Measurements from ENCODE around the gene SDR39U1.

Gene SDR39U1

DNA sequence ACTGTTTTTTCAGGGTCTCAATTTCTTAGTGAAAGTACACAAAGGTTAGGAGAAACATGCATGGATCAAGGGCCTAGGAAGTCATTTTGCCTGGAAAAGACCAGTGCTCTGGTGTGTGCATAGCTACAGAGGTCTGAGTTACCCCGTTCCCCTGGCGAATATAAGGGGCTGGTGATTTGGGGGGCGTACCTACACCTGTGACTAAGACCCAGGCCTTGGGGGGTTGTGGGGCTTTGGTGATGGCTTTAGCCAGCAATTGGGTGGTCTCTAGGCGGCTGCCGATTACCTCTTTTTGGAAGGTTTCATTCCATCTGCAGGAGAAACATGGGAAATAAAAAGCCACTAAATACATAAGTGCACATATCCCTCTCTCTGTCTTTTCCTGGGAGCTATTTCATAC lies 1.1 kb downstream of the SDR39U1 start:
- no peak for DNase-seq

DNA sequence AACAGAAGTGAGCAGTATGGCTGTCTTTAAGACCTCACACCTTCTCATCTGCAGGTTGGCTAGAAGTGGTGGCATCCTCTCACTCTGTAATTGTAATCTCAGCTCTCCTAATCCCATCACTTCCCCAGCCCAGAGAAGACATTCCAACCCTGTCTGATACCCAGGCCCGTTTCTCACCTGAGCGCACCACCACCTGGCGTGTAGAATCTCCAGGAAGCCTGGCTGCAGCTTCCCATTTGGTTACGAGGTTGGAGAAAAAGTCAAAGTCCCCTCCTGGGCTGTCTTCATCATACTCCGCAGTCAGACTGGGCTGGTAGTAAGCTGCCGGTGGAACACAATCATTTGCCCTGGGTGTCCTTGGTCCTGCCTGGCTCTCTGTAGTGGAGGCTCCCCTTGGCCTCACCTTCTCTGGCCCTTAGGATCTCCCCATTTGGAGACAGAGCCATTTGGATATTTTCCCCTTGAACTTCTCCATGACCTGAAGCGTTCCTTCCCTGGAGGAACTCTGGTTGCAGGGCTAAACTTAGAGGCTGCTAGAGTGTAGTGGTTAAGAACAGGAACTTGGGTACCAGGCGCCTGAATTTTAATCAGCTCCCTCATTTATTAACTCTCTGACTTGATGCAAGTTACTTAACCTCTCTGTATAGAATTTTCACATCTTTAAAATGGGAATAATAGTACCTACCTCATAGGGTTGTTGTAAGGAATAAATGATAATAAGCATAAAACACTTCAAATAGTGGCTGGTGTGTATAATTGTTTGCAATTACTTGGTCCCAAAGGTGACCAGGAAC lies 1.8 kb downstream of the SDR39U1 start:
- DNase-seq = no peak

DNA sequence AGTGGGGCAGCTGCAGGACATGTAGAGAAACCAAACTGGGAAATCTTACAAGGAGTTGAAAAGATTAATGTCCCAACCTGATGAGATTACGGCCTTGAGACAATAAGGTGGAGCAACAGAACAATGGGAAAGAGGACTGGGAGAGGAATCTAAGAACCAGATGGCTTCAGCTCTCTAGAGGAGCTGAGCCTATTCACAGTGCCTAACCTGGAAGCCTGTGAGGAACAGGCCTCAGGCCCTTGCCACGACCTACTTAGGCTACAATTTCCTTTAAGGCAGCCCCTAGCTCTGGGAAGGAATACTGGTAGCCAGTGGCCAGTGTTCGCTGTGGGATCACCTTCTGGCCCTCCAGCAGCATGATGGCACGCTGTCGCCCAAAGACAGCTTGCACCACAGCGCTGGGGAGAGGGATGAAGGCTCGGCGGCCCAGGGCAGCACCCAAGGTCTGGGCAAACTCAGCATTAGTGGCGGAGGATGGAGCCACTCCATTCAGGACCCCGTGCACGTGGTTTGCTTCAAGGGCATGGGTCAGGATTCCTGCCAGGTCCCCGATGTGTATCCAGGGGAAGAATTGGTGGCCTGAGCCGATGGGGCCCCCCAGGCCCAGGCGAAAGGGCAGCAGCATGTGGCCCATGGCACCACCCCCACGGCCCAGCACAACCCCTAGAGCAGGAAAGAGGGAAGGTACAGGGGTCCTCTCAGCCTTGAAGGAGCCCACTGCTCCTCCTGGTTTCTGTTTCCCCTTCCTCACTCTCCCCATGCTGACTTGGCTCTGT lies 2.6 kb downstream of the SDR39U1 start:
- no peak for DNase-seq

DNA sequence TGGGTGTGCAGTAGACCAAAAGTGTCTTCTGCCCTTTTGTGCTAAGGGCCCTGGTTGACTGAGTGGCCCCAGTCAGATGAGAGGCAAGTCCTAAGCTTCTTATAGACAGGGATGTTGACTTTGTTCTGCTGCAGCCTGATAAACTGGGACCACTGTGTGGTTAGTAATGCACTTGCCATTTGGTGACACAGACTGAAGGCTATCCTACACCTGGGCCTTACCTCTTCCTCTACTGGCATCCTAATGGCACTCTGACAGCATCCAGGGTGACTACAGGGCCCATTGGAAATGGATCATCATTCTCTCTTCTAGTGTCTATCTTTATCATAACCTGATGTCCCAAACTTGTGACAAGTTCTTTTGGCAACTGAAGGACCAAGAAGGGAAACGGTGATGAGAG lies 3.3 kb downstream of the SDR39U1 start:
- no peak for DNase-seq

DNA sequence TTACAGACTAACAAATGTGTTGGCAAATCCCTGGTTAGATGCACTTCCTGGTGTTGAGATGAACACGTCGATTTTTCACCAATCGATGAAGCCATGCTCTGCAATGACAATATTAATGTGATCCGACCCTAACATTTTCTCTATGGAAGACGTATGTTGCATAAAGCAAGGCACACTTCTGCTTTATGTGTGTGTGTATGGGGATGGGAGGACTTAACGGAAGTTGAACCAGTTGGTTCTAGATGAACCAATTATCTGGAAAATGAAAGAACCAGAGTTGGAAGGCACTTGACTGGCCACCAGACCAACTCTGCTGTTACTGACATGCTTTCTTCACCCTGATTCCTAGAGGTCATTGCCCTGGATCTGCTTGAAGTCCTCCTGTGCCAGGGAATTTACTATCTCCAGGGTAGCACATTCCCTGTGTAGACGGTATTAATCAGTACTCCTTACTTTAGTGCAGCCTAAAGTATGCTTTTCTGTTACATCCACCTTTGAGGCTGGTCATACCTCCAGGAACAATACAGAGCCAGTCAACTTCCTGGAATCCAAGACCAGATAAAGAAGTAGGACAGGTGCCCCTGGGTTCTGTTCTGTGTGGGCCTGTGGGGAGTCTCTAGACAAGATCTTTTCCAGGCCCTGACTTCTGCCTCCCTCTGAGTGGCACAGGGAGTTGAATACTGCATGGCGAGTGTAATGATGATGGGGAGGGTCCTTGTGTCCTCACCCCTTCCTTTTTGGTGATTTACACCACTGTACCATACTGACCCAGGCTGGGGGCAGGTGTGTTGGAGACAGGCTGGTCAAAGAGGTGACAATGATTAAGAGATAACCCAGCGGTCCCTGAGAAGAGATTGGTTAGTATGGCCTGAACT lies 4.1 kb downstream of the SDR39U1 start:
- DNase-seq = no peak

DNA sequence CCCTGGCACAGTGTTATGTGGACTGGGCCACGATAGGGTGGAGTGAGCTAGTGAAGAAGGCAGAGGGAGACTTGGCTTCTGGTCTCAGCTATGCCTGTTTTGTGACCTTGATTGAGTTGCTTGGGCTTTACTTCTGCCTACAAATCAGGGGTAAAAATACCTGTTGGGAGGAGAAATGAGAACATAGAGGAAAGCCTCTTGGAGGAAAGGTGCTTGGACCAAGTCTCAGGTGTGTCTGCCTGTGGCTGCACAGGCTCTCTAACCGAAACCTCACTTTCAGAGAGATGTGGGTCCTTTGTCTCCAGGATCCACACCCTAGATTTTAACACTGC lies 4.9 kb downstream of the SDR39U1 start:
- DNase-seq = no peak

DNA sequence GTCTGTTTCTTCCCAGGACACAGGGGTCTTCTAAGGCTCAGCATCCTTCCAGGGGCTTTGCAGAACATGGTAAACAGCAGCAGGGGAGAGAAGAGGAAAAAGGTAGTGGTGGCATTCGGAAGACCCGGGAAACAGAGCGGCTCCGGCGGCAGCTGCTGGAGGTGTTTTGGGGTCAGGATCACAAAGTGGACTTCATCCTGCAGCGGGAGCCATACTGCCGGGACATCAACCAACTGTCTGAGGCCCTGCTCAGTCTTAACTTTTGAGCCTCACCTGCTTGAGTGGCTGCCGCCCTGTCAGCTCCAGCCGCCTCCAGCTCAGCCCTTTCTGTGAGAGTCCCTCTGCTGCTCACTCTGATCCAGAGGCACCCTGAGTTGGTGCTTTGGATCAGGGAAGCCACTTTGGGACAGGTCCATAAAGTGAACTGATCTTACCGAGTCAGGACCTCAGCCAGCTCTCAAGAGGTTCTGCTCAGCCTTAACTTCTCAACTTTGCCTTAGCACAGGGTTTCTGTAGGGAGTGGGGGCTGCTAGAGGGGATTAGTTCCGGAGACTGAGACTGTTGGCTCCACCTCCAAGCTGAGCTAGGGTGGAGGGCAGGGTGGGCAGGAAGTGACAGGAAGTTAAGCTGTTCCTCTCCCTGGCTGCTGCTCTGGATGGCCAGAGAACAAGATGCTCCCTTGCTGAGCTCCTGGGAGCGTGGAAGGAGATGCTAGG lies 5.4 kb downstream of the SDR39U1 start:
- no peak for DNase-seq

DNA sequence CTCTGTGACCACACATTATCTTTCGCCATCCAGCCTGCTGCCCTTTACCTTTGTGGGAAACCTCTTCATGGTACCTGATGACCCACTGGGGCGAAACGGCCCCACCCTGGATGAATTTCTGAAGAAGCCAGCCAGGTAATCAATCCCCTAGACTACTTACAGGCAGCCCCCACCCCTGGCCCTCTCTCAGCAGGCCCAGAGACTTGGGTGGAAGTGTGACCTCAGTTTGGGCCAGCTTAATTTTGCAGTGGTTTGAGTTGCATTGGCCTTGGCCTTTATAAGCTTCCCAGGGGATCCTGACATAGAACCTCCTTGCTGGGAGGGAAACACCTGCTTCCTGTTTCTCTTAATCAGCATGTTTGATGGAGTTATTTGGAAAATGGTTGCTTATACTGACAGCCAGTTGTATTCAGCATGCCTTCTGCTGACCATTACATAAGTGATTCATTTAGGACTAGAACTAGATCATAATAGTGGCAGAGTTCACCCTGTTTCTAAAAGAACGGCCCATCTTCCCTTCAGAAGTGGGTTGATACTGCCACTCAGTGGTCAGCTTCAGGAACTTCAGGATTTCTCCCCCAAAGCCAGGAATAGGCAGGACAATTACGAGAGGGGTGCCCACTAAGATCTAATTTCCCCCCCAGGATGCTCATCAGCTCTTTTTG lies 6.1 kb downstream of the SDR39U1 start:
- DNase-seq = peak; percentile 58

DNA sequence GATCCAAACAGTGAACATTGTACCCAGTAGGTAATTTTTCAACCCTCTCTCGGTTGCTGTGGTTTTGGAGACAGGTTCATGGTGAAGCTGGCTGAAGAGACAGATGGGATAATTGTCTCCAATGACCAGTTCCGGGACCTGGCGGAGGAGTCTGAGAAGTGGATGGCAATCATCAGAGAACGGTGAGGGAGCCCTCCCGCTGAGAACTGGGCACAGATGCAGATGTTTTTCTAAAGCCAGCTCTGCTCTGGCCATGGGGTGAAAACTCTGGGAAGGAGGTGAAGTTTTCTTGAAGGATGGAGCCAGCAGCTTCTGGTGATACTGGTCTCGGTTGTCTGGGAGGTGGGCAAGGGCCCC lies 6.6 kb downstream of the SDR39U1 start:
- no peak for DNase-seq

DNA sequence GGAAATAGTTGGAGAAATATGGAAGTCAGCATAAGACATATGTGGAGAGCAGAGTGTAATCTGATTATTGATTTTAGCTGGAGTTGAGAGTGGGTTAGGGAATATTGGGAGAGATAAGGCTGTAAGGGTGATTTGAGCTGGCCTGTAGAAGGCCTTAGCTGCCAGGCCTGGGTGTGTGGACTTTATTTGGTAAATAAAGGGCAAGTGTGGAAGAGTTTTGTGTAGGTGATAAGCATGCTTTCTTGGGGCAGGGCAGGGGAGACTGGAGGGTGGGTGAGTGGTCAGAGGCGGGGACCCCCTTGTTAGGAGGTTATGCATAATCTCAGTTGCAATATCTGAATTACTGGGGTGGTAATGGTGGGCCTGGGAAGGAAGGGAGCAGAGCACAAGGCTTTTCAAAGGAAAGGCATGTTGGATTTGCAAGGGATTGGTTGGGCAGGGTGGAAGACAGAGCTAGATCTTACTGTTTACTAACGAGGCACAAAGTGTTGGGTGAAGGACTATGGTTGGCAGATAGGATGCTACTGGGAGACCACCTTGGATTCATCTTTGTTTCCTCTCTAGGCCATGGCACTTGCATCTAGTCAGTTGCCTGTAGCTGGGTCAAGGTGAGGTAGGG lies 7.3 kb downstream of the SDR39U1 start:
- DNase-seq = no peak

DNA sequence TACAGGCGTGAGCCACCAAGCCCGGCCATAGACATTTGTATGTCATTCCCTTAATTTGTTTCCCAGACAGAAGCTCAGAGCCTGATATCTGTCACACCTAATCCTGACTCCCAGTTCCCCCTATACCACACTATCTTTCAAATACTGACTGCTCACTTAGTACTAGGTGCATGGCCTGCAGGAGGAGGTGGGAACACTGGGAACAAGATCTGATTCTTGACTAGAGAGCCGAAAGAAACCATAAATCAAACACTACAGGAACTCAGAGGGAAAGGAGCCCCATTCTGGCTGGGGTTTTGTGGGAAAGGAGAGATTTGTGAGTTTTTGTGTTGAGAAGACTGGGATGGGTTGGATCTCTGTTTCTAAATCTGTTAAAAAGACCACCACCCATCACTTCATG lies 7.9 kb downstream of the SDR39U1 start:
- no peak for DNase-seq

DNA sequence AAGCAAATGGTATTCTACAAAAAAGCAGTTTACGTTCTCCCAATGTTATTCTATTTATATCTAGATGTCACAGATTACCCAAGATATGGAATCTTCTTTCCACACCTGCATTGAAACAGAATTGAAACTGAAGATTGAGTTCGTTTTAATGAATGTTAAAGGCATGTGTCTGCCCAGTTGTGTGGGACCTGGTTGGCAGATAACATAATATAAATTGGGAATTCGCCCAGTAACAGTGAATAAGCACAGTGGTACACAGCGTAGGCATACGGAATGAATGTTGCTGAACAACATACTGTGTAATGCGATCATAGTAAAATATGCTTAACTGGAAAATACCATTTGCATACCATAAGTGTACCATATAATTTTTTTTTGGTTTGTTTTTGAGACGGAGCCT lies 8.5 kb downstream of the SDR39U1 start:
- no peak for DNase-seq

DNA sequence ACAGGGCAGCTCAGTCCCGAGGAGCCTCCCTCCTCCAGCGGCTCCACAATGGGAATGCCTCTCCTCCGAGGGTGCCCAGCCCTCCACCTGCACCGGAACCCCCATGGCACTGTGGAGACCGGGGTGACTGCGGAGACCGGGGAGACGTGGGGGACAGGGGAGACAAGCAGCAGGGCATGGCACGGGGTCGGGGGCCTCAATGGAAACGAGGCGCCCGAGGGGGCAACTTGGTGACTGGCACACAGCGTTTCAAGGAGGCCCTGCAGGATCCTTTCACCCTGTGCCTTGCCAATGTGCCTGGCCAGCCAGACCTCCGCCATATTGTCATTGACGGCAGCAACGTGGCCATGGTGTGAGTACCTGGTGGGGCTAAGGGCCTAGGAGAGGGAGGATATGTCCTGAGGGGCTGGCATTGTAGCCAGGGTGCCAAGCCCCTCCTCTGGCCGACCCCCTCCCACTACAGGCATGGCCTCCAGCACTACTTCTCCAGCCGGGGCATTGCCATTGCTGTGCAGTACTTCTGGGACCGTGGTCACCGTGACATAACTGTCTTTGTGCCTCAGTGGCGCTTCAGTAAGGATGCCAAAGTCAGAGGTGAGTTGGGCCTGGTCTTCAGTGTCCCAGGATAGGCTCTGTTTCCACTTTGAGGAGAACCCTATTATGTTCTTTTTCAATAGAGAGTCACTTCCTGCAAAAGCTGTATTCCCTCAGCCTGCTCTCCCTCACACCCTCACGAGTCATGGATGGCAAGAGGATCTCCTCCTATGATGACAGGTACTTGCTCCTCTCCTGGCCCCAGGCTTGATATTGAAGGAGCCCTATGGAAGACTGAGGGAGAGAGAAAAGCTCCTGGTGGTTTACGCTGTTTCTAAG lies 10.1 kb downstream of the SDR39U1 start:
- DNase-seq = no peak

DNA sequence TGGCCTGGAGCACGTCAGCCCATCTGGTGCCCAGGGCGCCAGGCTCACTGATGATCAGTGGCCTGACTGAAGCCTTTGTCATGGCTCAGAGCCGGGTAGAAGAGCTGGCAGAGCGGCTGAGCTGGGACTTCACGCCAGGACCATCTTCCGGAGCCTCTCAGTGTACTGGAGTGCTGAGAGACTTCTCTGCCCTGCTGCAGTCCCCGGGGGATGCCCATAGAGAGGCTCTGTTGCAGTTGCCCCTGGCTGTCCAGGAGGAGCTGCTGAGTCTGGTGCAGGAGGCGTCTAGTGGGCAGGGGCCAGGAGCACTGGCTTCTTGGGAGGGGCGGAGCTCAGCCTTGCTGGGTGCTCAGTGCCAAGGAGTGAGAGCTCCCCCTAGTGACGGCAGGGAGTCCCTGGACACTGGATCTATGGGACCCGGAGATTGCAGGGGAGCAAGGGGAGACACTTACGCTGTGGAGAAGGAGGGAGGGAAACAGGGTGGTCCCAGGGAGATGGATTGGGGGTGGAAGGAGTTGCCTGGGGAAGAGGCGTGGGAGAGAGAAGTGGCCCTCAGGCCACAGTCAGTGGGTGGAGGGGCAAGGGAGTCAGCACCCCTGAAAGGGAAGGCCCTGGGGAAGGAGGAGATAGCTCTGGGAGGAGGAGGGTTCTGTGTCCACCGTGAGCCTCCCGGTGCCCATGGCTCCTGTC lies 10.9 kb downstream of the SDR39U1 start:
- DNase-seq = peak; percentile 89

DNA sequence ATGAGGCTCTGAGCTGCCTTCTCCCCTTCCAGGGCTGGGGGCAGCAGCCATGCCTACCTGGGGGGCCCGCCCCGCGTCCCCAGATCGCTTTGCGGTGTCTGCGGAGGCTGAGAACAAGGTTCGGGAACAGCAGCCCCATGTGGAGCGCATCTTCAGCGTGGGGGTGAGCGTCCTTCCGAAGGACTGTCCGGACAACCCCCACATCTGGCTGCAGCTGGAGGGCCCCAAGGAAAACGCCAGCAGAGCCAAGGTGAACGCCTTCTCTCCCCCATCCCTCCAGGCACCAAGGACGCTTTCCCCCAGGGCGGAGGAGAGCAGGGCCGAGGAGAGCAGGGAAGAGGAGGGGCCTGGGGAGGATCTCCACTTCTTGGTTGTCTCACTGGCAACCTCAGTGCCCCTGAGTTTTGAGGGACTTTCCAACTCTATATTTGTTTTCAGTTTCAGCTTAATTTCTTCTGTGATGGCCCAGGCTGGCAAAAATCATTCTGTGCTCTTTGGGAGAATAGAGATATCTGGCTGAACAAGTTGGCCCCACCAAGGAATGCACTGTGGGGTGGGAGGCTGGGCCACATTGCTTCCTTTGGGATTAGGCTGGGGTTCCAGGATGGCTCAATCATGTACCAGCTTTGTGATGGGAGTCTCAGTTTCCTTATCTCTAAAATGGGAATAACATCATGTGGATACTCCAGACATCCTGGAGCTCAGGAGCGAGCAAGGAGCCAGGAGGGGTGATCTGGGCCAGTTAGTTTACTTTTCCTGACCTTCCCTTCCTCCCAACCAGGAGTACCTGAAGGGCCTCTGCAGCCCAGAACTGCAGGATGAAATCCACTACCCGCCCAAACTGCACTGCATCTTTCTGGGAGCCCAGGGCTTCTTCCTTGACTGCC lies 11.7 kb downstream of the SDR39U1 start:
- peak; percentile 74 for DNase-seq

DNA sequence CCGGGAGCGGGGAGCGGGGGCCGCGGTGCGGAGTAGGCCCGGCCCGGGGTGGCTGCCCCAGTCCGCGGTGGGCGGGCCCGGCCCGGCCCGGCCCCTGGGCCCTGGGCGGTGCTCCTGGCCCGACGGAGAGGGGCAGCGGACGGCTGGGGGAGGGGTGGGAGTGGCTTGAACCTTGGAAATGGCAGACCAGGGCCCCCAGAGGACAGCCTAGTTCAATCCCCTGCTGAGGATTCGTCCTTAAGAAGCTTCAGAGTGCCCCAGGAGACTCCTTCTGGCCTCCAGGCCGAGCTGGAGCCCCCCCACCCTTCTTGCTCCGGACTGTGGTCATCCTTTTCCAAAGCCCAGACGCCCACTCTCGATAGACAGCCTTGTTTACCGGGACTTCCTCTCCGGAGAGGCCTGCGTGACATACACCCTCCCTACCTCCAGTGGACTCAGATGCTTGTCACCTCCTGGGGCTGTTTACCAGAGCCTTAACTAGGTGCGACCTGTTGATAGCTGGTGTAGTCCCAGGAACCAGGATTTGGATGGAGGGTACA lies 12.4 kb downstream of the SDR39U1 start:
- peak; percentile 55 for DNase-seq

DNA sequence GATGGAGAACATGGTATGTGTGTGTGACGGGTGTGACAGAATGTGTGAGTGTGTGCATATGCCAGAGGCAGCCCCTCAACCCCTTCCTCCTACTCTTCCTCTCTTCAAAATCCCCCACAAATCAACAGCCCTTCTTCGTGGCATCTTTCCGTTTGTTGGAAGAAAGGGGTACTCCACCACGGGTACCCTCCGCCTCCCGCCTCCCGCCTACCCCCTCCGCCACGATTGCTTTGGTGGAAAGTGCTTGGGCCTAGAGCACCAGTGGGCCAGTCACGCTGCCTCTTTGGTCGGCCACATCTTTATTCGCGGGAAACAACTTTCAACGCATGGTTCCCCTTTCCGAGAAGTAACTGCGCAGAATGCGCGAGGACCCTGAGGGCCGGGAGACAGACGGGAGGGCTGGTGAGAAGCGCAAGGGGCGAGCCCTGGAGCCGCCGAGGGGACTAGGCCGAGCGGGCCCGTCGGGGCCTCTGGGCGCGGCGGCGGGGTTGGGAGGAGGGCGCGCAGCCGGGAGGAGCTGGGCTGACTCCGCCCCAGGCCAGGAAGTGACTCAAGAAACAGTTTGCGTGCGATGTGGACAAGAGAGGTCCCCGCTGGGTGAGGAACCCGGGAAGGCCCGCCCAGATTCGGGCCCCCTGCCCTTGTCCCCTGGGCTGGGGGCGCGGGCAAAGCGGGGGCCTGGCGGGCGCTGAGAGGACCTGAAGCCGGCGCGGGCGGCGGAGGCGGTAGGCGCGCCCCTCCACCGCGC lies 13.0 kb downstream of the SDR39U1 start, which contains the start of the genes CBLN3 and KHNYN:
Gene CBLN3 (minus strand): TSS at position 274 of the 748 bp plus-strand sequence. CDS start 614 bp downstream, outside the sequence.
Gene KHNYN (plus strand): TSS at position 560 of the 748 bp plus-strand sequence. CDS start 777 bp downstream, outside the sequence.
- peak; percentile 91 for DNase-seq

All from CD4-positive, alpha-beta T cell treated with Interleukin-4 for 4 hours (primary cell).